ENCODE data around the gene AHDC1. TPM values are rescaled to one million over a fixed set of nuclear protein-coding genes. Genes with fewer than 3 reads are reported as not detected.
"Not testable (repeated sequence)": the region's sequence is repeated elsewhere in the genome, so short reads cannot be mapped to it uniquely, and the experiment has no call there.

AHDC1 gene
- polyA plus RNA-seq, 3 donors, result 0.16 to 3.3 (median 0.30) TPM

GRCh38 chr1:27539901-27540861 lies 63.8 kb downstream of the AHDC1 start:
- H3K27me3 ChIP-seq (ENCODE audit: control insufficient read depth in 2 of 2, insufficient read depth in 2 of 2, low read length in 2 of 2), result no peaks in the 10 kb centered on the region
- no peak overlapping the region for H2AFZ ChIP-seq (ENCODE audit: insufficient read depth, low read depth, low read length, poor library complexity, severe bottlenecking)
- DNase-seq, result peak in 1 of 3 donors; percentile 30
- no peaks in the 10 kb centered on the region for H3K36me3 ChIP-seq (replicated peaks in 1 of 2; ENCODE audit: control insufficient read depth in 1 of 2, insufficient read depth in 2 of 2, low read length in 2 of 2)
- no peak overlapping the region for H3K9ac ChIP-seq (ENCODE audit: insufficient read depth, low read length, poor library complexity, severe bottlenecking)
- Mint-ChIP-seq H3K4me3 (no peak overlapping the region), H3K36me3 (peaks cover 2 to 5% of the 10 kb centered on the region in 2 donors), H3K27ac (no peak overlapping the region), H3K9me3 (no peaks in the 10 kb centered on the region), H3K27me3 (ENCODE audit: low read depth in 3 of 3) (peaks cover 2% of the 10 kb centered on the region in 3 donors), H3K4me1 (peaks cover 5% of the 10 kb centered on the region)
- no peak overlapping the region for H3K27ac ChIP-seq (ENCODE audit: low read depth in 1 of 2, low read length in 2 of 2)
- H4K20me1 ChIP-seq (ENCODE audit: insufficient read depth, low read length), result no peaks in the 10 kb centered on the region
- no peaks in the 10 kb centered on the region for H3K9me3 ChIP-seq (replicated peaks in 1 of 2; ENCODE audit: control insufficient read depth in 1 of 2, insufficient read depth in 1 of 2, low read length in 2 of 2)
- TF ChIP-seq CTCF (IDR thresholded peaks at IDR 0.05), result no peak
- 92% methylated on average over 3 of the region's 9 CpGs for WGBS (ENCODE audit: insufficient coverage)
- H3K79me2 ChIP-seq (ENCODE audit: insufficient read depth, low read length), result no peaks in the 10 kb centered on the region
- H3K4me2 ChIP-seq (replicated peaks; ENCODE audit: extremely low read depth, low read length, poor library complexity, severe bottlenecking), result no peak overlapping the region
- no peak overlapping the region for H3K4me3 ChIP-seq (replicated peaks in 1 of 3; ENCODE audit: low read depth in 2 of 3, low read length in 3 of 3)
- no peaks in the 10 kb centered on the region for H3K4me1 ChIP-seq (ENCODE audit: control insufficient read depth in 1 of 2, insufficient read depth in 2 of 2, low read length in 2 of 2)
- intact Hi-C loops (cut with micrococcal nuclease), result loop anchor here in 1 of 2 donors (10.0 kb wide), 1 partner anchor 155 kb away; no protein-coding TSS in a partner anchor

- H2AFZ ChIP-seq (ENCODE audit: insufficient read depth, low read depth, low read length, poor library complexity, severe bottlenecking), result no peak overlapping the region
- H3K4me2 ChIP-seq (replicated peaks; ENCODE audit: extremely low read depth, low read length, poor library complexity, severe bottlenecking), result no peak overlapping the region
- H3K79me2 ChIP-seq (ENCODE audit: insufficient read depth, low read length), result no peaks in the 10 kb centered on the region
- Mint-ChIP-seq H3K4me3 (no peak overlapping the region), H3K36me3 (peaks cover 5 to 12% of the 10 kb centered on the region in 2 donors), H3K9me3 (no peaks in the 10 kb centered on the region), H3K27ac (no peak overlapping the region), H3K4me1 (peaks cover 5% of the 10 kb centered on the region), H3K27me3 (ENCODE audit: low read depth in 3 of 3) (peaks cover 0 to 2% (median 2%) of the 10 kb centered on the region in 3 donors)
- no peaks in the 10 kb centered on the region for H4K20me1 ChIP-seq (ENCODE audit: insufficient read depth, low read length)
- H3K27me3 ChIP-seq (ENCODE audit: control insufficient read depth in 2 of 2, insufficient read depth in 2 of 2, low read length in 2 of 2), result no peaks in the 10 kb centered on the region
- intact Hi-C loops (cut with micrococcal nuclease), result no loop called here
- no peaks in the 10 kb centered on the region for H3K4me1 ChIP-seq (ENCODE audit: control insufficient read depth in 1 of 2, insufficient read depth in 2 of 2, low read length in 2 of 2)
- TF ChIP-seq CTCF (IDR thresholded peaks at IDR 0.05), result no peak
- no peak for DNase-seq
- H3K36me3 ChIP-seq (replicated peaks in 1 of 2; ENCODE audit: control insufficient read depth in 1 of 2, insufficient read depth in 2 of 2, low read length in 2 of 2), result no peaks in the 10 kb centered on the region
- no peak overlapping the region for H3K4me3 ChIP-seq (replicated peaks in 1 of 3; ENCODE audit: low read depth in 2 of 3, low read length in 3 of 3)
- no CpG with 5 or more reads among the region's 3 CpGs for WGBS (ENCODE audit: insufficient coverage)
- no peaks in the 10 kb centered on the region for H3K9me3 ChIP-seq (replicated peaks in 1 of 2; ENCODE audit: control insufficient read depth in 1 of 2, insufficient read depth in 1 of 2, low read length in 2 of 2)
- H3K27ac ChIP-seq (ENCODE audit: low read depth in 1 of 2, low read length in 2 of 2), result no peak overlapping the region
- no peak overlapping the region for H3K9ac ChIP-seq (ENCODE audit: insufficient read depth, low read length, poor library complexity, severe bottlenecking)
Observed at GRCh38 chr1:27538793-27539192, 65.2 kb downstream of the AHDC1 start.

GRCh38 chr1:27538305-27538676 lies 65.7 kb downstream of the AHDC1 start:
- H3K27me3 ChIP-seq (ENCODE audit: control insufficient read depth in 2 of 2, insufficient read depth in 2 of 2, low read length in 2 of 2); H3K9me3 Mint-ChIP-seq; H3K4me1 ChIP-seq (ENCODE audit: control insufficient read depth in 1 of 2, insufficient read depth in 2 of 2, low read length in 2 of 2); H3K4me1 Mint-ChIP-seq; H3K79me2 ChIP-seq (ENCODE audit: insufficient read depth, low read length); DNase-seq; H3K27ac ChIP-seq (ENCODE audit: low read depth in 1 of 2, low read length in 2 of 2); H2AFZ ChIP-seq (ENCODE audit: insufficient read depth, low read depth, low read length, poor library complexity, severe bottlenecking); H3K4me3 Mint-ChIP-seq; H3K27ac Mint-ChIP-seq; H3K36me3 ChIP-seq (replicated peaks in 1 of 2; ENCODE audit: control insufficient read depth in 1 of 2, insufficient read depth in 2 of 2, low read length in 2 of 2); H3K27me3 Mint-ChIP-seq (ENCODE audit: low read depth in 3 of 3); H3K4me2 ChIP-seq (replicated peaks; ENCODE audit: extremely low read depth, low read length, poor library complexity, severe bottlenecking); H3K4me3 ChIP-seq (replicated peaks in 1 of 3; ENCODE audit: low read depth in 2 of 3, low read length in 3 of 3); H4K20me1 ChIP-seq (ENCODE audit: insufficient read depth, low read length); H3K9me3 ChIP-seq (replicated peaks in 1 of 2; ENCODE audit: control insufficient read depth in 1 of 2, insufficient read depth in 1 of 2, low read length in 2 of 2); H3K9ac ChIP-seq (ENCODE audit: insufficient read depth, low read length, poor library complexity, severe bottlenecking); intact Hi-C loops (cut with micrococcal nuclease): not testable (repeated sequence)
- H3K36me3 Mint-ChIP-seq, result peaks cover 10 to 16% of the 10 kb centered on the region in 2 donors
- WGBS (ENCODE audit: insufficient coverage), result 100% methylated on average over 2 of the region's 4 CpGs

Data from CD14-positive monocyte (primary cell).